ENCODE results near the gene TSPAN9. TPM values are rescaled to one million over a fixed set of nuclear protein-coding genes. Genes with fewer than 3 reads are reported as not detected.

Gene TSPAN9
- polyA plus RNA-seq, 1 of the 3 experiments (the other 2 are of a cell fraction): 34.9 TPM

- 68% methylated on average over 3 of the region's 3 CpGs for WGBS (ENCODE audit: low lambda C conversion rate)
- H4K20me1 ChIP-seq (ENCODE audit: insufficient read depth): no peaks in the 10 kb centered on the region
- CTCF ChIA-PET: interaction anchor here (0.9 to 8.4 kb wide), 3 partner anchors 18 to 471 kb away, joined by 3 to 63 read pairs (median 3); no protein-coding TSS in a partner anchor
- no peak overlapping the region for H3K4me2 ChIP-seq
- no peaks in the 10 kb centered on the region for H3F3A ChIP-seq (replicated peaks; ENCODE audit: insufficient read depth)
- peak; percentile 86 for TF ChIP-seq REST (IDR thresholded peaks at IDR 0.05; ENCODE audit: low read depth, low read length)
- TF ChIP-seq SIN3A (IDR thresholded peaks at IDR 0.05; ENCODE audit: borderline replicate concordance, low read depth, low read length): no peak
- TF ChIP-seq SMC3 (IDR thresholded peaks at IDR 0.05; ENCODE audit: low read depth, low read length): no peak
- no peak overlapping the region for H3K4me3 ChIP-seq (ENCODE audit: low read depth in 2 of 2, low read length in 1 of 2)
- no peaks in the 10 kb centered on the region for H3K9me2 ChIP-seq
- H3K79me2 ChIP-seq (ENCODE audit: insufficient read depth): no peaks in the 10 kb centered on the region
- POLR2A ChIA-PET: no interaction called here
- H3K4me1 ChIP-seq (ENCODE audit: control insufficient read depth in 1 of 2, insufficient read depth in 2 of 2, low read depth in 1 of 2, low read length in 1 of 2): peaks cover 0 to 7% of the 10 kb centered on the region in 2 experiments; a peak in 1 of 4 replicates
- no peaks in the 10 kb centered on the region for H3K36me3 ChIP-seq (replicated peaks in 1 of 2; ENCODE audit: control insufficient read depth in 1 of 2, insufficient read depth in 2 of 2, low read length in 1 of 2)
- no peak overlapping the region for H3K27ac ChIP-seq (ENCODE audit: low read depth in 2 of 2, low read length in 1 of 2)
- H3K27me3 ChIP-seq (ENCODE audit: insufficient read depth): peaks cover 7% of the 10 kb centered on the region; the same call in 1 of the 2 replicates
- DNase-seq: no peak
- H3K9me3 ChIP-seq: no peaks in the 10 kb centered on the region
- H2AFZ ChIP-seq (ENCODE audit: low read depth): no peak overlapping the region
- no peak overlapping the region for H3K9ac ChIP-seq
These were observed 255.0 kb downstream of the TSPAN9 start for GRCh38 chr12:3332188-3332587.

DNA sequence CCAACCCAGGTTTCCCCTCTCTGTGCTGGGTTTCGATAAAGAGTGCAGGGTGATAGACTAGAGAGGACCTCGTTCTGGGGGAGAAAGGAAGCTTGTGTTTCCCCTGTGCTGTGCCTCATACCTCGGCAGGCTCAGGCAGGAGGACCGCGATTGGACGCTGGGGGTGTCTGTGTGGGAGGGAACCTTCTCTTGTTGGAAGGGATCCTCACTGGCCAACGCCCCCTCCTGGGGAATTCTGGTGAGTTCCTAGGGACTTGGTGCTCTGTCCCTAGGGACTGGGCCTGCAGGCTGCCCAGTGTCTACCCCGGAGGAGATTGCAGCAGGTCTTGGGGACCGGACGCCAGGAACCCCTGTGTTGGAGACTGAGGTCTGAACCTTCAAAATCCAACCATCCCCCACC is 256.4 kb downstream of the TSPAN9 start:
- TF ChIP-seq RAD21 (IDR thresholded peaks at IDR 0.05; ENCODE audit: low read length): peak; percentile 26; the same call in 1 of the 2 replicates
- TF ChIP-seq MXI1 (IDR thresholded peaks at IDR 0.05; ENCODE audit: low read depth, low read length): no peak
- Histone ChIP-seq H3K36me3 (replicated peaks in 1 of 2; ENCODE audit: control insufficient read depth in 1 of 2, insufficient read depth in 2 of 2, low read length in 1 of 2) (no peaks in the 10 kb centered on the region), H3K27ac (ENCODE audit: low read depth in 2 of 2, low read length in 1 of 2) (no peak overlapping the region), H3K9ac (no peak overlapping the region), H3K27me3 (ENCODE audit: insufficient read depth) (peaks cover 8% of the 10 kb centered on the region; the same call in 1 of the 2 replicates), H3K4me1 (ENCODE audit: control insufficient read depth in 1 of 2, insufficient read depth in 2 of 2, low read depth in 1 of 2, low read length in 1 of 2) (peaks cover 0 to 7% of the 10 kb centered on the region in 2 experiments; a peak in 1 of 4 replicates), H3K9me3 (no peaks in the 10 kb centered on the region), H3K9me2 (no peaks in the 10 kb centered on the region), H3K79me2 (ENCODE audit: insufficient read depth) (no peaks in the 10 kb centered on the region), H2AFZ (ENCODE audit: low read depth) (no peak overlapping the region), H4K20me1 (ENCODE audit: insufficient read depth) (no peaks in the 10 kb centered on the region), H3K4me2 (no peak overlapping the region), H3F3A (replicated peaks; ENCODE audit: insufficient read depth) (no peaks in the 10 kb centered on the region), H3K4me3 (ENCODE audit: low read depth in 2 of 2, low read length in 1 of 2) (no peak overlapping the region)
- WGBS (ENCODE audit: low lambda C conversion rate): 33% methylated on average over 5 of the region's 10 CpGs
- POLR2A ChIA-PET: no interaction called here
- CTCF ChIA-PET: interaction anchor here (1.2 to 8.4 kb wide), 4 partner anchors 9 to 33 kb away, joined by 3 to 63 read pairs (median 4); no protein-coding TSS in a partner anchor
- peak; percentile 42 for DNase-seq

- WGBS (ENCODE audit: low lambda C conversion rate): 64% methylated on average over 6 of the region's 9 CpGs
- Histone ChIP-seq H3K79me2 (ENCODE audit: insufficient read depth) (no peaks in the 10 kb centered on the region), H2AFZ (ENCODE audit: low read depth) (no peak overlapping the region), H4K20me1 (ENCODE audit: insufficient read depth) (no peaks in the 10 kb centered on the region), H3K4me3 (ENCODE audit: low read depth in 2 of 2, low read length in 1 of 2) (no peak overlapping the region), H3K4me2 (no peak overlapping the region), H3F3A (replicated peaks; ENCODE audit: insufficient read depth) (no peaks in the 10 kb centered on the region), H3K9ac (no peak overlapping the region), H3K27ac (ENCODE audit: low read depth in 2 of 2, low read length in 1 of 2) (no peak overlapping the region), H3K9me2 (no peaks in the 10 kb centered on the region), H3K9me3 (no peaks in the 10 kb centered on the region), H3K36me3 (replicated peaks in 1 of 2; ENCODE audit: control insufficient read depth in 1 of 2, insufficient read depth in 2 of 2, low read length in 1 of 2) (no peaks in the 10 kb centered on the region), H3K27me3 (ENCODE audit: insufficient read depth) (peaks cover 12% of the 10 kb centered on the region; the same call in 1 of the 2 replicates), H3K4me1 (ENCODE audit: control insufficient read depth in 1 of 2, insufficient read depth in 2 of 2, low read depth in 1 of 2, low read length in 1 of 2) (peaks cover 0 to 7% of the 10 kb centered on the region in 2 experiments; a peak in 1 of 4 replicates)
- CTCF ChIA-PET: interaction anchor here (1.2 to 8.4 kb wide), 5 partner anchors 8 to 470 kb away, joined by 3 to 63 read pairs (median 4); no protein-coding TSS in a partner anchor
- POLR2A ChIA-PET: no interaction called here
- no peak for DNase-seq
- TF ChIP-seq RCOR1 (IDR thresholded peaks at IDR 0.05; ENCODE audit: low read length) (no peak), FOXJ3 (CRISPR knock-in tag; IDR thresholded peaks at IDR 0.05) (no peak), SIN3A (IDR thresholded peaks at IDR 0.05; ENCODE audit: borderline replicate concordance, low read depth, low read length) (no peak), FOXM1 (IDR thresholded peaks at IDR 0.05; ENCODE audit: low read depth) (no peak), TCF12 (IDR thresholded peaks at IDR 0.05) (no peak), PBX3 (IDR thresholded peaks at IDR 0.05) (no peak)
These were observed 256.8 kb downstream of the TSPAN9 start for GRCh38 chr12:3333991-3334391.

All from SK-N-SH (cell line).